ENCODE results near the gene AUH.

The AUH gene

DNA sequence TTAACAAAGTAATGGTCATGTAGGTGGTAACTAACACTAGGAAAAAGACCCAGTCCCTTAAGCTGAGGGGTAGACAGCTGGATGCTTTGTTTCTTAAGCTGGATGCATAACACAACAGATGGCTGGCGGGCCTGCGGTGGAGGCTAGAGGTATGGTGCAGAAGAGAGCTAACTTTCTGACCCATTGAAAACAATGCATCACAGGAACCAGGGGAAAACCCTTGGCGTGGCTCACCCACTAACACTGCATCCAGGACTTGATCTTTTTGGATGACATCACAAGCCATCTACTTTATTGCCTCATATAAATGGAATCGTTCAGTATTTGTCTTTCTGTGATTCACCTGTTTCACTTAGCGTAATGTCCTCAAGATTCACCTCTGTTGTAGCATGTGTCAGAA is 138.7 kb downstream of the AUH start:
- H3K27me3 ChIP-seq (ENCODE audit: insufficient read depth, poor library complexity, severe bottlenecking), result no peaks in the 10 kb centered on the region
- no peak overlapping the region for H3K27ac ChIP-seq (replicated peaks)
- no peak overlapping the region for H3K4me3 ChIP-seq (replicated peaks; ENCODE audit: insufficient read depth, low read length)
- TF ChIP-seq, protein P1, sequence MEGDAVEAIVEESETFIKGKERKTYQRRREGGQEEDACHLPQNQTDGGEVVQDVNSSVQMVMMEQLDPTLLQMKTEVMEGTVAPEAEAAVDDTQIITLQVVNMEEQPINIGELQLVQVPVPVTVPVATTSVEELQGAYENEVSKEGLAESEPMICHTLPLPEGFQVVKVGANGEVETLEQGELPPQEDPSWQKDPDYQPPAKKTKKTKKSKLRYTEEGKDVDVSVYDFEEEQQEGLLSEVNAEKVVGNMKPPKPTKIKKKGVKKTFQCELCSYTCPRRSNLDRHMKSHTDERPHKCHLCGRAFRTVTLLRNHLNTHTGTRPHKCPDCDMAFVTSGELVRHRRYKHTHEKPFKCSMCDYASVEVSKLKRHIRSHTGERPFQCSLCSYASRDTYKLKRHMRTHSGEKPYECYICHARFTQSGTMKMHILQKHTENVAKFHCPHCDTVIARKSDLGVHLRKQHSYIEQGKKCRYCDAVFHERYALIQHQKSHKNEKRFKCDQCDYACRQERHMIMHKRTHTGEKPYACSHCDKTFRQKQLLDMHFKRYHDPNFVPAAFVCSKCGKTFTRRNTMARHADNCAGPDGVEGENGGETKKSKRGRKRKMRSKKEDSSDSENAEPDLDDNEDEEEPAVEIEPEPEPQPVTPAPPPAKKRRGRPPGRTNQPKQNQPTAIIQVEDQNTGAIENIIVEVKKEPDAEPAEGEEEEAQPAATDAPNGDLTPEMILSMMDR (IDR thresholded peaks at IDR 0.05; ENCODE audit: insufficient read depth, low read length), result no peak
- TF ChIP-seq GABPA (IDR thresholded peaks at IDR 0.05; ENCODE audit: low read depth) (no peak), POLR2AphosphoS5 (IDR thresholded peaks at IDR 0.05; ENCODE audit: low read depth) (no peak), SPI1 (IDR thresholded peaks at IDR 0.05; ENCODE audit: borderline replicate concordance, low read depth) (no peak)
- TF ChIP-seq, protein P2, sequence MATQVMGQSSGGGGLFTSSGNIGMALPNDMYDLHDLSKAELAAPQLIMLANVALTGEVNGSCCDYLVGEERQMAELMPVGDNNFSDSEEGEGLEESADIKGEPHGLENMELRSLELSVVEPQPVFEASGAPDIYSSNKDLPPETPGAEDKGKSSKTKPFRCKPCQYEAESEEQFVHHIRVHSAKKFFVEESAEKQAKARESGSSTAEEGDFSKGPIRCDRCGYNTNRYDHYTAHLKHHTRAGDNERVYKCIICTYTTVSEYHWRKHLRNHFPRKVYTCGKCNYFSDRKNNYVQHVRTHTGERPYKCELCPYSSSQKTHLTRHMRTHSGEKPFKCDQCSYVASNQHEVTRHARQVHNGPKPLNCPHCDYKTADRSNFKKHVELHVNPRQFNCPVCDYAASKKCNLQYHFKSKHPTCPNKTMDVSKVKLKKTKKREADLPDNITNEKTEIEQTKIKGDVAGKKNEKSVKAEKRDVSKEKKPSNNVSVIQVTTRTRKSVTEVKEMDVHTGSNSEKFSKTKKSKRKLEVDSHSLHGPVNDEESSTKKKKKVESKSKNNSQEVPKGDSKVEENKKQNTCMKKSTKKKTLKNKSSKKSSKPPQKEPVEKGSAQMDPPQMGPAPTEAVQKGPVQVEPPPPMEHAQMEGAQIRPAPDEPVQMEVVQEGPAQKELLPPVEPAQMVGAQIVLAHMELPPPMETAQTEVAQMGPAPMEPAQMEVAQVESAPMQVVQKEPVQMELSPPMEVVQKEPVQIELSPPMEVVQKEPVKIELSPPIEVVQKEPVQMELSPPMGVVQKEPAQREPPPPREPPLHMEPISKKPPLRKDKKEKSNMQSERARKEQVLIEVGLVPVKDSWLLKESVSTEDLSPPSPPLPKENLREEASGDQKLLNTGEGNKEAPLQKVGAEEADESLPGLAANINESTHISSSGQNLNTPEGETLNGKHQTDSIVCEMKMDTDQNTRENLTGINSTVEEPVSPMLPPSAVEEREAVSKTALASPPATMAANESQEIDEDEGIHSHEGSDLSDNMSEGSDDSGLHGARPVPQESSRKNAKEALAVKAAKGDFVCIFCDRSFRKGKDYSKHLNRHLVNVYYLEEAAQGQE (IDR thresholded peaks at IDR 0.05; ENCODE audit: insufficient replicate concordance, low read depth), result no peak
- DNase-seq (ENCODE audit: low read depth in 1 of 2, low spot score in 1 of 2), result no peak

DNA sequence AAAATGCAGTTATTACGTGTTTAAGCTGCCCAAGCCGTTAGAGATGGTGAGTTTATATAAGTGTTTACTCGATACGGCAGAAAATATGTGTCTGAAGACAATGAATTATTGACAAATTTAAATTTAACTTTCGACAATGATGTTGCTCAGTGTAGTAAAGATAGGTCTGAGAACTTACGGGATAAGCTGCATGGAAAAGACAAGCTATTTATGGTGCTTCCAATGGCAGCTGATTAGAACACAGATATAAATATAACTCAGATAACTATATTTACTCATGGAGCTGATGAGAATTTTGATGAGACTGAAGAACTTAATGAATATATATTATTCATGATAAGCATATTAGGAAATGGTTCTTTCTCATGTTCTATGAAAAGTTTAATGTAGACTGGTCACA is 139.3 kb downstream of the AUH start:
- no peak overlapping the region for H3K4me3 ChIP-seq (replicated peaks; ENCODE audit: insufficient read depth, low read length)
- TF ChIP-seq, protein P2 (IDR thresholded peaks at IDR 0.05; ENCODE audit: insufficient replicate concordance, low read depth), result no peak
- no peak for TF ChIP-seq SPI1 (IDR thresholded peaks at IDR 0.05; ENCODE audit: borderline replicate concordance, low read depth)
- TF ChIP-seq, protein P1 (IDR thresholded peaks at IDR 0.05; ENCODE audit: insufficient read depth, low read length), result no peak
- TF ChIP-seq GABPA (IDR thresholded peaks at IDR 0.05; ENCODE audit: low read depth), result no peak
- TF ChIP-seq POLR2AphosphoS5 (IDR thresholded peaks at IDR 0.05; ENCODE audit: low read depth), result no peak
- H3K27me3 ChIP-seq (ENCODE audit: insufficient read depth, poor library complexity, severe bottlenecking), result no peaks in the 10 kb centered on the region
- H3K27ac ChIP-seq (replicated peaks), result no peak overlapping the region
- DNase-seq (ENCODE audit: low read depth in 1 of 2, low spot score in 1 of 2), result no peak

DNA sequence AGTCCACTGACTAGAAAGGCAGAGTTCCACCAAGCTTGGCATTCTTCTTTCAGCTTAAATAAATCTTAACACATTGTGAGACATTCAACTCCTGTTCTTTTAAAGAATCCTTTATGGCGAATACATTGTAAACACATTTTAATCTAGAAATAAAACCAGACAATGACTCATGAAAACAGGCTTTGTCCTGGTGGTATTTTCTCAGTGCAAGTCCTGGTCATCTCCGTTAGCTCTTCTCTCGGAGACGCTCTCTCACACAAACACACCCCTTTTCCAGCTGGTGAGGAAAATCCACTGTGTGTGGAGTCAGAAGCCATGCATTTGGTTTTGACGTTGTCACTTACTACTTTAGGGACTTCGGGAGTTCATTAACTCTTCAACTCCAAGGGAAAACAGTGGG is 140.4 kb downstream of the AUH start:
- no peak for DNase-seq (ENCODE audit: low read depth in 1 of 2, low spot score in 1 of 2)
- TF ChIP-seq GABPA (IDR thresholded peaks at IDR 0.05; ENCODE audit: low read depth) (no peak), POLR2AphosphoS5 (IDR thresholded peaks at IDR 0.05; ENCODE audit: low read depth) (no peak), SPI1 (IDR thresholded peaks at IDR 0.05; ENCODE audit: borderline replicate concordance, low read depth) (no peak)
- TF ChIP-seq, protein P2 (IDR thresholded peaks at IDR 0.05; ENCODE audit: insufficient replicate concordance, low read depth), result no peak
- TF ChIP-seq, protein P1 (IDR thresholded peaks at IDR 0.05; ENCODE audit: insufficient read depth, low read length), result no peak
- no peak overlapping the region for H3K27ac ChIP-seq (replicated peaks)
- no peaks in the 10 kb centered on the region for H3K27me3 ChIP-seq (ENCODE audit: insufficient read depth, poor library complexity, severe bottlenecking)
- H3K4me3 ChIP-seq (replicated peaks; ENCODE audit: insufficient read depth, low read length), result no peak overlapping the region
